ENCODE measurements around the gene RGS3.

Gene RGS3

GRCh38 chr9:113597390-113598241, 134.1 kb downstream of the RGS3 start:
- DNase-seq (ENCODE audit: insufficient read length) (no peak), FAIRE-seq (no peak)
- TF ChIP-seq POLR2AphosphoS5 (IDR thresholded peaks at IDR 0.05; ENCODE audit: low read depth, low read length) (no peak), POLR2A (IDR thresholded peaks at IDR 0.05; ENCODE audit: low read depth, low read length) (no peak), TAF1 (IDR thresholded peaks at IDR 0.05; ENCODE audit: borderline replicate concordance, low read depth, low read length) (no peak)

- DNase-seq (ENCODE audit: insufficient read length) (no peak), FAIRE-seq (no peak)
- no peak for TF ChIP-seq POLR2A (IDR thresholded peaks at IDR 0.05; ENCODE audit: low read depth, low read length)
- TF ChIP-seq TAF1 (IDR thresholded peaks at IDR 0.05; ENCODE audit: borderline replicate concordance, low read depth, low read length), result no peak
- TF ChIP-seq POLR2AphosphoS5 (IDR thresholded peaks at IDR 0.05; ENCODE audit: low read depth, low read length), result no peak
Observed at GRCh38 chr9:113598451-113598850, 134.9 kb downstream of the RGS3 start.

GRCh38 chr9:113598883-113599282, 135.4 kb downstream of the RGS3 start:
- TF ChIP-seq POLR2A (IDR thresholded peaks at IDR 0.05; ENCODE audit: low read depth, low read length) (no peak), TAF1 (IDR thresholded peaks at IDR 0.05; ENCODE audit: borderline replicate concordance, low read depth, low read length) (no peak)
- no peak for DNase-seq (ENCODE audit: insufficient read length)
- no peak for FAIRE-seq

GRCh38 chr9:113599646-113600022, 136.1 kb downstream of the RGS3 start:
- DNase-seq (ENCODE audit: insufficient read length), result no peak
- no peak for FAIRE-seq
- TF ChIP-seq POLR2AphosphoS5 (IDR thresholded peaks at IDR 0.05; ENCODE audit: low read depth, low read length), result no peak
- no peak for TF ChIP-seq POLR2A (IDR thresholded peaks at IDR 0.05; ENCODE audit: low read depth, low read length)
- TF ChIP-seq TAF1 (IDR thresholded peaks at IDR 0.05; ENCODE audit: borderline replicate concordance, low read depth, low read length), result no peak

DNA sequence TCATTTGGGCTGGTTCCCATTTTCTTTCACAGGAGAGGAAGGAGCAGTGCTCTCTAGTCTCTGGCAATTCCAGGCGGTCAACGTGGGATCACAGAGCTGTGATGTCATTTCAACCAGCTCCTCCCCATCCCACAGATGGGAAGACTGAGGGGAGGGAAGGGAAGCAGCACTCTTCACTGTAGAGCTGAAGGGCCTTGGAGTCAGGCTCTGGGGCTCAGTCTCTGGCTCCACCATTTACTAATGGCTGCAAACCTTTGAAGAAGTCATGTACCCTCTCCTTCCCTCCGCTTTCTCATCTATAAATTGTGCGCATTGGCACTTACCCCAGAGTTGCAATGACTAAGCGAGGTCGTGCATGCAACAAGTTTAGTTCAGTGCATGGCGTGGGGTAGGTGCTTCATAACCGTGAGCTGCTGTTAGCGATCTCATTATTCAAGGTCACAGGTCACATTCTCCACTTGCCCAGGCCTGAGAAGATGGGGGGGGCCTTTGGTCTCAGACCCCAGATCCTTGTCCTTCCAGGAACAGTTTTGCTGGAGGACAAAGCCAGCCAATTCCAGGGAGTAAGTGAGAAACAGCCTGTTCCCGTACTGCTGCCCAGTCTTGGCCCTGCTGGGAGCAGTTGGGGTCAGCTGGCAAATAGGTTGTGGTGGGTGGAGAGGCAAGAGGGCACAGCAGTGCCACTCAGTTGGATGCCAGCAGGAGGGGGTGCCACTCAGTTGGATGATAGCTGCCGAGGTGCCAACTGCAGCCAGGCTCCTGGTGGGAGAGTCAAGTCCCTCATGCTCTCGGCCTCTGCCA, 136.7 kb downstream of the RGS3 start:
- TF ChIP-seq POLR2AphosphoS5 (IDR thresholded peaks at IDR 0.05; ENCODE audit: low read depth, low read length), result no peak
- TF ChIP-seq POLR2A (IDR thresholded peaks at IDR 0.05; ENCODE audit: low read depth, low read length), result no peak
- TF ChIP-seq TAF1 (IDR thresholded peaks at IDR 0.05; ENCODE audit: borderline replicate concordance, low read depth, low read length), result no peak
- FAIRE-seq (no peak), DNase-seq (ENCODE audit: insufficient read length) (no peak)

- no peak for TF ChIP-seq TAF1 (IDR thresholded peaks at IDR 0.05; ENCODE audit: borderline replicate concordance, low read depth, low read length)
- DNase-seq (ENCODE audit: insufficient read length), result no peak
- no peak for FAIRE-seq
Observed at GRCh38 chr9:113600871-113601614, 137.5 kb downstream of the RGS3 start.

- TF ChIP-seq TAF1 (IDR thresholded peaks at IDR 0.05; ENCODE audit: borderline replicate concordance, low read depth, low read length), result no peak
- DNase-seq (ENCODE audit: insufficient read length), result no peak
- FAIRE-seq, result no peak
Observed at GRCh38 chr9:113601656-113602055, 138.1 kb downstream of the RGS3 start.

GRCh38 chr9:113602126-113603047, 138.9 kb downstream of the RGS3 start:
- peak; percentile 86 for DNase-seq (ENCODE audit: insufficient read length)
- TF ChIP-seq POLR2AphosphoS5 (IDR thresholded peaks at IDR 0.05; ENCODE audit: low read depth, low read length), result no peak
- TF ChIP-seq POLR2A (IDR thresholded peaks at IDR 0.05; ENCODE audit: low read depth, low read length), result no peak
- no peak for TF ChIP-seq TAF1 (IDR thresholded peaks at IDR 0.05; ENCODE audit: borderline replicate concordance, low read depth, low read length)
- FAIRE-seq, result no peak

- FAIRE-seq (no peak), DNase-seq (ENCODE audit: insufficient read length) (no peak)
Observed at GRCh38 chr9:113603048-113603375, 139.5 kb downstream of the RGS3 start.

DNA sequence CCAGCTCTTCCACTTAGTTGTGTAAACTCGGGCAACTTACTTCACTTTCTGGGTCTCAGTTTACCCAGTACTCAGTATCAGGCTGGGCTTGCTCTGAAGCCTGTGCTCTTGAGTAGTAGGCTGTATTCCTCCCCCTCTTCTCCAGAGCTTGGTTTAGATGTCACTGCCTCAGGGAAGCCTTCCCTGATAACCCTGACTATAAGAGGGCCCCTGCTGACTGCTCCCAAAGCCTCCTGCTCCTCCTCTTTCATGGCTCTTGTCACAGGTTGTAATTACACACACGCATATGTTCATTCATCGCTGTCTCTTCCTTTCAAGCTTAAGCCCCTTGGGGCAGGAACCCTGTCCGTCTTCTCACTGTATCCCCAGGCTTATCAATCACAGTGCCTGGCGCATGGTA, 140.2 kb downstream of the RGS3 start:
- DNase-seq (ENCODE audit: insufficient read length), result no peak
- FAIRE-seq, result no peak
- TF ChIP-seq TAF1 (IDR thresholded peaks at IDR 0.05; ENCODE audit: borderline replicate concordance, low read depth, low read length), result no peak
- TF ChIP-seq POLR2A (IDR thresholded peaks at IDR 0.05; ENCODE audit: low read depth, low read length), result no peak
- no peak for TF ChIP-seq POLR2AphosphoS5 (IDR thresholded peaks at IDR 0.05; ENCODE audit: low read depth, low read length)

More at GRCh38 chr9:113603048-113603375, 139.5 kb downstream of the RGS3 start:
- TF ChIP-seq TAF1 (IDR thresholded peaks at IDR 0.05; ENCODE audit: borderline replicate concordance, low read depth, low read length) (no peak), POLR2A (IDR thresholded peaks at IDR 0.05; ENCODE audit: low read depth, low read length) (no peak), POLR2AphosphoS5 (IDR thresholded peaks at IDR 0.05; ENCODE audit: low read depth, low read length) (no peak)

DNA sequence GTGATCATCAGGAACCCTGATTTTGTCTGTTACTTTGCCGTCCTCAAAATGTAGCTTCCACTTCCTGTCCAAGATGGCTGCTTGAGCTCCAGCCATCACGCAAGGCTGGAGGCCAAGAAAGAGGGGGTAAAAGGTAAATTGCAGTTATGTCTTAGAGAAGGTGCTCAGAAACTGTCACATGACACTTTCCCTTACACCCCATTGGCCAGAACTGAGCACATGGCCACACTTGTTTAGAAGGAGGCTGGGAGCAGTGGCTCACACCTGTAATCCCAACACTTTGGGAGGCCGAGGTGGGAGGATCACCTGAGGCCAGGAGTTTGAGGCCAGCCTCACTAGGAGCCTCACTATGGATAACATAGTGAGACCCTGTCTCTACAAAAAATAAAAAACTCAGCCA, 140.9 kb downstream of the RGS3 start:
- no peak for DNase-seq (ENCODE audit: insufficient read length)
- TF ChIP-seq TAF1 (IDR thresholded peaks at IDR 0.05; ENCODE audit: borderline replicate concordance, low read depth, low read length), result no peak
- no peak for TF ChIP-seq POLR2A (IDR thresholded peaks at IDR 0.05; ENCODE audit: low read depth, low read length)
- no peak for TF ChIP-seq POLR2AphosphoS5 (IDR thresholded peaks at IDR 0.05; ENCODE audit: low read depth, low read length)
- FAIRE-seq, result no peak
